Heart right ventricle (tissue), 16 donors: ENCODE data around the gene ABL1. TPM values are rescaled to one million over a fixed set of nuclear protein-coding genes. Genes with fewer than 3 reads are reported as not detected.

ENCODE experiments used
- ATAC-seq, 8 donors: fragments of 200-7000 bp; cut with Tn5 transposase; one replicate each; pipeline ENCODE4 v1.9.1; 2020; ENCODE audit warnings: mild to moderate bottlenecking in 8 of 8, moderate library complexity in 8 of 8, moderate number of reproducible peaks in 1 of 8
- DNase-seq, 2 donors: peaks; one replicate each; pipeline ENCODE4 v3.0.0-alpha.2; 2020
- H3K27ac ChIP-seq, 10 donors: fragments of 200-600 bp; sonication (generic) in 2 of 10; one replicate each; pipeline versions ENCODE4 v1.5.0 to v1.8.0; 2020 to 2022; ENCODE audit warnings: mild to moderate bottlenecking in 3 of 10
- H3K27me3 ChIP-seq, 7 donors: fragments of 200-600 bp; one replicate each; pipeline ENCODE4 v1.8.0; 2021 to 2022; ENCODE audit warnings: mild to moderate bottlenecking in 2 of 7
- H3K36me3 ChIP-seq, 9 donors: fragments of 200-600 bp; sonication (generic) in 1 of 9; one replicate each; pipeline versions ENCODE4 v1.5.0 to v1.8.0; 2020 to 2022; ENCODE audit warnings: mild to moderate bottlenecking in 2 of 9
- H3K4me1 ChIP-seq, 9 donors: fragments of 200-600 bp; sonication (generic) in 1 of 9; one replicate each; pipeline versions ENCODE4 v1.5.0 to v1.8.0; 2020 to 2022; ENCODE audit warnings: mild to moderate bottlenecking in 4 of 9
- H3K4me3 ChIP-seq, 10 donors: fragments of 200-600 bp; sonication (generic) in 2 of 10; one replicate each; pipeline versions ENCODE4 v1.5.0 to v1.8.0; 2020 to 2022; ENCODE audit warnings: mild to moderate bottlenecking in 7 of 10, moderate library complexity in 2 of 10
- H3K9me3 ChIP-seq, 11 donors: fragments of 200-600 bp in 10 of 11; sonication (generic) in 2 of 11; one replicate each; pipeline versions ENCODE4 v1.5.0 to v1.8.0; 2013 to 2022; ENCODE audit warnings: mild to moderate bottlenecking in 2 of 11, control low read depth in 1 of 11, moderate library complexity in 1 of 11
- WGBS, 2 donors: extraction: QIAGEN DNeasy Blood & Tissue Kit; methylation state at CpG; one replicate each; pipeline ENCODE4 v1.1.7; 2013; ENCODE audit warnings: inconsistent platforms in 1 of 2; 5-methylcytosine and 5-hydroxymethylcytosine counted together
- intact Hi-C, 10 donors: fragments of 100-400 bp; cut with DNase I; formaldehyde crosslinking; loops; one replicate each; pipeline versions ENCODE4 v1.11.1 to v1.14.2; 2022
- polyA plus RNA-seq, 2 donors: library from polyadenylated mRNA; stranded (reverse); fragments of 200-250 nt; gene quantifications; one replicate each; pipeline ENCODE4 v1.2.3, GENCODE V29; 2013
- total RNA-seq, 10 donors: library from RNA; stranded (reverse); fragmentation: NEBNext Ultra II Directional in 3 of 10; extraction: Animal tissue kit (Norgen Biotek cat#: 25700) in 3 of 10; gene quantifications; one replicate each; pipeline versions ENCODE4 v1.2.1 to v1.2.4, GENCODE V29; 2021 to 2023
- TF ChIP-seq, protein P1 (sequence below), 9 donors: fragments of 200-600 bp; sonication (generic) in 2 of 9; IDR thresholded peaks; one replicate each; pipeline versions ENCODE4 v1.5.0 to v1.8.0; 2021 to 2022; ENCODE audit warnings: antibody characterized with exemption in 9 of 9, mild to moderate bottlenecking in 5 of 9, moderate library complexity in 1 of 9
- donor health status: Arrhythmogenic right ventricular cardiomyopathy.
- donor health status: ischemic (EF 13 %, LVEDD 7.1; RV severe dilation, severe dysfunction).
- donor health status: healthy with polysubstance abuse.
- donor health status: DM: no; HTN: yes; CAD: no.
- donor health status: DM: no; HTN: no; CAD: no.
- donor health status: ischemic (EF 25% LVEDD 6.9; RV normal size, moderate dysfunction).
- donor health status: ischemic (EF 25% LVEDD 5.7; RV mildly dilated, moderate dysfunction).
- donor health status: healthy.
- donor health status: DM: yes; HTN: yes; CAD: no.
- donor health status: Ischemic cardiomyopathy.
- donor health status: ischemic (EF 35%, LVEDD 5.7; RV mildly dilated, moderate dysfunction).
- donor health status: nonischemic (EF 11% LVEDD 7.7; RV severe dilation, severe dysfunction).
- donor health status: DM: yes; HTN: yes; CAD: no.
- donor health status: PGD.
- donor health status: ischemic (EF 29% LVEDD 5.4; RV normal size, mild dysfunction).
- donor health status: nonischemic (EF 23%, LVEDD 6.1; RV moderate dilation, normal function).

Gene ABL1
- total and polyA plus RNA-seq, 12 donors = 16.2 to 48.8 (median 33.3) TPM

DNA sequence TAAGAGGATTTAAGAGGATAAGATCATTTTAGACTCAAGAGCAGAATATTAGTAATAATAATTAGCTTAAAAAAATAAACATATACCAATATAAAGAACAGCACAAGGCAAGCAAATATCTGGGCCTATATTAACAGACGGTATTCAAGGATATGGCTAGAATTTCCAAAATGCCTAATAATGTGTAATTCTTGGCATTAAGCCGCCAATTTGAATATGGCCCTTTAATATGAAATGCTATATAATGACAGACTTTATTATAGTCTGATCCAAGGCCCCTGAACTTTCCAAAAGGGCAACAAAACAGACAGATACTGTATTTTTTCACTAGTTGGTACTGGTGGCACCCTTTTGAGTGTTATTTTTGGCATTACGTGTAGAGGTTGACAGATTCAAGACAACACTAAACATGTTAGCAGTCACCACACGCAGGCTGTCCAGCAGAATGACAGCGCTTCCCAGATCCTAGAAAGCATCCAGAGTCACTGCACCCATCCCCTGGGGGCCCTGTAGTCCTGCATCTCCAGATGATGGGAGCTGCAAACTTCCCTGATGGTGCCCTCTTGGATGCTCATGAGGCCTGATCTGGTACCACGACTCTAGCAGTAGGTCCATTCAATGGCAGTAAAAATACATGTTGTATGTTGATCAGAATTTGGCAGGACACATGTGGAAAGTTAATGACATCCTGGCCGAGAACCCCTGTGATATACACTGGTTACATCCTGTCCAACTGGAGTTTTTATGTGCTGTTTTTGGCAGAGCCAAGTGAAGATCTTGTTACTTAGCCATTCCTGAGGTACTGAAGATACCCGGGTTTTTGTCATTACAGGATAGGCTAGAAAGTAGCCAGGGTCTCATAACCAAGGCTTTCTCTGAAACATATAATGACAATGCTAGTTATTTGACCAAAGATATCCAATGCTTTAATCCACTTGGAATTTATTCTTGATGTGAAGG, 1.7 kb upstream of the ABL1 start:
- intact Hi-C loops = loop anchor here in 4 of 10 donors (5.0 to 10.0 kb wide), 4 partner anchors 46 to 119 kb away; no protein-coding TSS in a partner anchor
- peaks cover 10 to 62% (median 53%) of the 10 kb centered on the region in 9 donors for H3K4me1 ChIP-seq
- H3K36me3 ChIP-seq = no peaks in the 10 kb centered on the region
- ATAC-seq (peak in 2 of 8 donors; percentile 5 to 13), DNase-seq (no peak)
- 43 to 46% methylated on average over 8 of the region's 8 CpGs for WGBS, 2 donors
- peaks cover 0 to 7% (median 0%) of the 10 kb centered on the region in 11 donors for H3K9me3 ChIP-seq
- peak overlapping the region in 1 of 10 donors; percentile 78 for H3K4me3 ChIP-seq
- TF ChIP-seq, protein P1, sequence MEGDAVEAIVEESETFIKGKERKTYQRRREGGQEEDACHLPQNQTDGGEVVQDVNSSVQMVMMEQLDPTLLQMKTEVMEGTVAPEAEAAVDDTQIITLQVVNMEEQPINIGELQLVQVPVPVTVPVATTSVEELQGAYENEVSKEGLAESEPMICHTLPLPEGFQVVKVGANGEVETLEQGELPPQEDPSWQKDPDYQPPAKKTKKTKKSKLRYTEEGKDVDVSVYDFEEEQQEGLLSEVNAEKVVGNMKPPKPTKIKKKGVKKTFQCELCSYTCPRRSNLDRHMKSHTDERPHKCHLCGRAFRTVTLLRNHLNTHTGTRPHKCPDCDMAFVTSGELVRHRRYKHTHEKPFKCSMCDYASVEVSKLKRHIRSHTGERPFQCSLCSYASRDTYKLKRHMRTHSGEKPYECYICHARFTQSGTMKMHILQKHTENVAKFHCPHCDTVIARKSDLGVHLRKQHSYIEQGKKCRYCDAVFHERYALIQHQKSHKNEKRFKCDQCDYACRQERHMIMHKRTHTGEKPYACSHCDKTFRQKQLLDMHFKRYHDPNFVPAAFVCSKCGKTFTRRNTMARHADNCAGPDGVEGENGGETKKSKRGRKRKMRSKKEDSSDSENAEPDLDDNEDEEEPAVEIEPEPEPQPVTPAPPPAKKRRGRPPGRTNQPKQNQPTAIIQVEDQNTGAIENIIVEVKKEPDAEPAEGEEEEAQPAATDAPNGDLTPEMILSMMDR (IDR thresholded peaks at IDR 0.05) = peak in 1 of 9 donors; percentile 18
- no peaks in the 10 kb centered on the region for H3K27me3 ChIP-seq
- peak overlapping the region in 8 of 10 donors; percentile 92 to 96 (median 94) for H3K27ac ChIP-seq

DNA sequence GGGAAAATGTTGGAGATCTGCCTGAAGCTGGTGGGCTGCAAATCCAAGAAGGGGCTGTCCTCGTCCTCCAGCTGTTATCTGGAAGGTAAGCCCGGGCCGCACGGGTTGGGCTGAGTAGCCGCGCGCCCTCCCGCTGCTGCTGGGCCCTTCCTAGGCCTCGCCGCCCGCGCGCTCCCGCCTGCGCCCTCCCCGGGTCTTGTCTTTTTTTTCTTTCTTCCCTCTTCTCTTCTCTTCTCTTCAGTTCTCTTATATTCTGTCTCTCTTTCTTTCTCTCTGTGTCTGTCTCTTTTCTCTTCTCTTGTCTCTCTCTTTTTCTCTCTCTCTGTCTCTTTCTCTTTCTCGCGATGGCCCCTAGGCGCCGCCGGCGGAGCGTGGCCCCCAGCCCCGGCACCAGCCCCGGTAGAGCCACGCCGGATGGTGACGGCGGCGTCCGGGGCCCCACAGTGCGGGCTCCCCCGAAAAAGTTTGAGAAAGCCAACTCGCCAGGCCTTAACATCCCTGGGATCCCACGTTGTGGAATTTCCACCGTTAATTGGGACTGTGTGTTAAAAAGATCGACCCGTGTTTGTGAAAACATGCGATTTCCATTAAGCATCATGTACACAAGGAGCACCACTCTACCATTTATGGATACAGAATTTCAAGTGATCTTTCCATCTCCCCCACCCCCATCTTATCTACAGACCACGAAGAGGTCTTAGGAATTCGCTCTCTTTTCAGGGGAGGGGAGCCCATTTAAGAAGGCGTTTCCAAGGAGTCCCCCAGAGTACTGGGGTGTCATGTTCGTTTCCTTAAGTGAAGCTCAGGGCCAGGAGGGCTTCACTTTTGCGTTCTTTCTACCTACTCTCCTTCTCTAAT, 616 bp downstream of the ABL1 start:
- Histone ChIP-seq H3K4me3 (peak overlapping the region; percentile 16 to 78 (median 68)), H3K27me3 (no peaks in the 10 kb centered on the region), H3K9me3 (no peaks in the 10 kb centered on the region), H3K36me3 (no peaks in the 10 kb centered on the region), H3K27ac (peak overlapping the region; percentile 92 to 96 (median 94)), H3K4me1 (peaks cover 10 to 75% (median 68%) of the 10 kb centered on the region in 9 donors)
- ATAC-seq (peak; percentile 6 to 46 (median 36)), DNase-seq (peak; percentile 35 to 47)
- TF ChIP-seq, protein P1 (IDR thresholded peaks at IDR 0.05) = peak in 1 of 9 donors; percentile 8
- WGBS, 2 donors = 1% methylated on average over 44 of the region's 44 CpGs
- intact Hi-C loops = loop anchor here in 4 of 10 donors (2.0 to 10.0 kb wide), 4 partner anchors 25 to 121 kb away; no protein-coding TSS in a partner anchor

DNA sequence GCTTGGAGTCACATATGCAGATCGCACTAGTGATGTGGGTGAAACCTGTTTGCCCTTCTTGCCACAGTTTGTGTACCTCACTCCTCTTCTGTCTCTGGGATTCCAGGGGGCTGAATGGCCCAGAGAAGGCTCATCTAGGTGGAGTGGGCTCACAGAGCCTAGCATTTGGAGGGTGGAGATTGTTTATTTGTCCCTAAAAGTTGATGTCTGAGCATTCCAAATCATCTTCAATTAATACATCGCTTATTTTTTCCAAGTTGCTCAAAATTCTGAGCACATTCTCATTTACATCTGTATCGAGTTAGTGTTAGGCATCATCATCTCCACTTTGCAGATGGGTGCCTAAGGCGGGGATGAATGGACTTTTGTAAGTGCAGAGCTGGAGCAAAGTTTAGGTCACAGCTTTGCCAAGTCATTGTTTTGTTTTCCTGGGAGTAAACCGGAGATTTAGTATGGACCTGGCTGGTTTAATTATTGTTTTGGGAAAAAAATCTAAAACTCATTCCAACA, 2.0 kb downstream of the ABL1 start:
- Histone ChIP-seq H3K4me3 (peak overlapping the region; percentile 5 to 78 (median 68)), H3K27ac (peak overlapping the region in 8 of 10 donors; percentile 92 to 96 (median 94)), H3K36me3 (no peaks in the 10 kb centered on the region), H3K9me3 (no peaks in the 10 kb centered on the region), H3K4me1 (peaks cover 10 to 84% (median 73%) of the 10 kb centered on the region in 9 donors), H3K27me3 (no peaks in the 10 kb centered on the region)
- DNase-seq (no peak), ATAC-seq (no peak)
- 46 to 47% methylated on average over 5 of the region's 5 CpGs for WGBS, 2 donors
- TF ChIP-seq, protein P1 (IDR thresholded peaks at IDR 0.05) = no peak
- intact Hi-C loops = loop anchor here in 4 of 10 donors (5.0 to 10.0 kb wide), 3 partner anchors 52 to 122 kb away; no protein-coding TSS in a partner anchor
